Measurements from ENCODE around the gene SUSD2.

Gene SUSD2

GRCh38 chr22:24177045-24177444 lies 4.2 kb upstream of the SUSD2 start:
- ChIA-PET CTCF (interaction anchor here (1.5 to 4.2 kb wide), 4 partner anchors 11 to 54 kb away, joined by 3 to 25 read pairs (median 5); no protein-coding TSS in a partner anchor), POLR2A (no interaction called here)
- no peak for DNase-seq (ENCODE audit: extremely low spot score)
- TF ChIP-seq CTCF (IDR thresholded peaks at IDR 0.05; ENCODE audit: control extremely low read depth, extremely low read depth, low read depth, missing control alignments): no peak

GRCh38 chr22:24177456-24177855 lies 3.8 kb upstream of the SUSD2 start:
- TF ChIP-seq CTCF (IDR thresholded peaks at IDR 0.05; ENCODE audit: control extremely low read depth, extremely low read depth, low read depth, missing control alignments): no peak
- POLR2A ChIA-PET: no interaction called here
- CTCF ChIA-PET: interaction anchor here (1.5 to 4.2 kb wide), 3 partner anchors 12 to 53 kb away, joined by 5 to 25 read pairs (median 5); no protein-coding TSS in a partner anchor

GRCh38 chr22:24178021-24178431 lies 3.3 kb upstream of the SUSD2 start:
- ChIA-PET POLR2A (no interaction called here), CTCF (interaction anchor here (1.5 to 1.6 kb wide), 2 partner anchors 45 to 53 kb away, joined by 3 to 5 read pairs; no protein-coding TSS in a partner anchor)
- TF ChIP-seq CTCF (IDR thresholded peaks at IDR 0.05; ENCODE audit: control extremely low read depth, extremely low read depth, low read depth, missing control alignments): no peak
- DNase-seq (ENCODE audit: extremely low spot score): no peak

More at GRCh38 chr22:24177456-24177855, 3.8 kb upstream of the SUSD2 start:
- DNase-seq (ENCODE audit: extremely low spot score): no peak

GRCh38 chr22:24178502-24179440 lies 2.5 kb upstream of the SUSD2 start:
- ChIA-PET CTCF (interaction anchor here (0.7 to 1.9 kb wide), 5 partner anchors 11 to 72 kb away, joined by 3 to 9 read pairs (median 3); no protein-coding TSS in a partner anchor), POLR2A (no interaction called here)
- DNase-seq (ENCODE audit: extremely low spot score): no peak
- peak; percentile 29 for TF ChIP-seq CTCF (IDR thresholded peaks at IDR 0.05; ENCODE audit: control extremely low read depth, extremely low read depth, low read depth, missing control alignments)

- POLR2A ChIA-PET: no interaction called here
Measured at GRCh38 chr22:24179478-24180210, 1.6 kb upstream of the SUSD2 start.

More at GRCh38 chr22:24179478-24180210, 1.6 kb upstream of the SUSD2 start:
- CTCF ChIA-PET: interaction anchor here (0.8 to 1.9 kb wide), 4 partner anchors 12 to 73 kb away, joined by 3 to 9 read pairs (median 3); no protein-coding TSS in a partner anchor
- TF ChIP-seq CTCF (IDR thresholded peaks at IDR 0.05; ENCODE audit: control extremely low read depth, extremely low read depth, low read depth, missing control alignments): no peak
- no peak for DNase-seq (ENCODE audit: extremely low spot score)
